WTC11 (cell line): ENCODE data around the gene GOLPH3L.
"Not testable (repeated sequence)": the region's sequence is repeated elsewhere in the genome, so short reads cannot be mapped to it uniquely, and the experiment has no call there.

Source experiments
- CTCF ChIP-seq: fragments of 200-600 bp; IDR thresholded peaks from 2 replicates; pipeline ENCODE4 v1.8.0; 2022; ENCODE audit warnings: antibody characterized with exemption
- E2F5 ChIP-seq: sonication (generic); formaldehyde crosslinking; IDR thresholded peaks from 2 replicates; pipeline ENCODE4 v1.8.1; 2022; ENCODE audit warnings: mild to moderate bottlenecking, moderate library complexity, missing genetic modification reagents
- ELF4 ChIP-seq: sonication (generic); formaldehyde crosslinking; IDR thresholded peaks from 2 replicates; pipeline ENCODE4 v1.8.1; 2022; ENCODE audit warnings: low read depth, mild to moderate bottlenecking, moderate library complexity, missing genetic modification reagents
- ERG ChIP-seq: fragments of 250-450 bp; sonication (Bioruptor Pico); IDR thresholded peaks from 2 replicates; pipeline ENCODE4 v1.8.0; 2021; ENCODE audit warnings: mild to moderate bottlenecking
- IRF1 ChIP-seq: sonication (generic); formaldehyde crosslinking; IDR thresholded peaks from 2 replicates; pipeline ENCODE4 v1.8.0; 2023; ENCODE audit warnings: missing genetic modification reagents
- NR3C1 ChIP-seq: sonication (generic); formaldehyde crosslinking; conservative IDR thresholded peaks from 2 replicates; pipeline ENCODE4 v1.8.1; 2023; ENCODE audit warnings: low read depth, mild to moderate bottlenecking, missing genetic modification reagents
- USF2 ChIP-seq: sonication (generic); formaldehyde crosslinking; IDR thresholded peaks from 2 replicates; pipeline ENCODE4 v1.8.1; 2023; ENCODE audit warnings: mild to moderate bottlenecking, missing genetic modification reagents, moderate library complexity

- TF ChIP-seq CTCF; NR3C1 (CRISPR knock-in tag); USF2 (CRISPR knock-in tag); ERG; ELF4 (CRISPR knock-in tag); IRF1 (CRISPR knock-in tag); E2F5 (CRISPR knock-in tag): not testable (repeated sequence)
These were observed 39.9 kb downstream of the GOLPH3L start for GRCh38 chr1:150657064-150657463.
